Esophagus squamous epithelium (tissue), 4 donors: ENCODE results near the gene ITGB7.

ENCODE experiments used
- POLR2A ChIP-seq, 4 donors: fragments of 450-650 bp; IDR thresholded peaks; one replicate each; pipeline ENCODE4 v1.6.1; 2017; ENCODE audit warnings: antibody characterized with exemption in 4 of 4, mild to moderate bottlenecking in 4 of 4, moderate library complexity in 3 of 4
- TF ChIP-seq, protein P1 (sequence below), 6 experiments: fragments of 450-650 bp in 4 of 6; fragments of 200-600 bp in 2 of 6; sonication (generic) in 2 of 6; IDR thresholded peaks; one replicate each; pipeline ENCODE4 v1.5.1; 2016 to 2019; ENCODE audit warnings: antibody characterized with exemption in 6 of 6, mild to moderate bottlenecking in 4 of 6, moderate library complexity in 4 of 6

GRCh38 chr12:53252349-53252916 lies 45.4 kb upstream of the ITGB7 start:
- TF ChIP-seq, protein P1, sequence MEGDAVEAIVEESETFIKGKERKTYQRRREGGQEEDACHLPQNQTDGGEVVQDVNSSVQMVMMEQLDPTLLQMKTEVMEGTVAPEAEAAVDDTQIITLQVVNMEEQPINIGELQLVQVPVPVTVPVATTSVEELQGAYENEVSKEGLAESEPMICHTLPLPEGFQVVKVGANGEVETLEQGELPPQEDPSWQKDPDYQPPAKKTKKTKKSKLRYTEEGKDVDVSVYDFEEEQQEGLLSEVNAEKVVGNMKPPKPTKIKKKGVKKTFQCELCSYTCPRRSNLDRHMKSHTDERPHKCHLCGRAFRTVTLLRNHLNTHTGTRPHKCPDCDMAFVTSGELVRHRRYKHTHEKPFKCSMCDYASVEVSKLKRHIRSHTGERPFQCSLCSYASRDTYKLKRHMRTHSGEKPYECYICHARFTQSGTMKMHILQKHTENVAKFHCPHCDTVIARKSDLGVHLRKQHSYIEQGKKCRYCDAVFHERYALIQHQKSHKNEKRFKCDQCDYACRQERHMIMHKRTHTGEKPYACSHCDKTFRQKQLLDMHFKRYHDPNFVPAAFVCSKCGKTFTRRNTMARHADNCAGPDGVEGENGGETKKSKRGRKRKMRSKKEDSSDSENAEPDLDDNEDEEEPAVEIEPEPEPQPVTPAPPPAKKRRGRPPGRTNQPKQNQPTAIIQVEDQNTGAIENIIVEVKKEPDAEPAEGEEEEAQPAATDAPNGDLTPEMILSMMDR (IDR thresholded peaks at IDR 0.05) = peak in 1 of 6 experiments; percentile 13
- no peak for TF ChIP-seq POLR2A (IDR thresholded peaks at IDR 0.05)
